D721Med (cell line): ENCODE data around the gene SLC12A6.
A peak's percentile ranks its signal among the peaks of the same experiment; 100 is the strongest.
"Not testable (repeated sequence)": the region's sequence is repeated elsewhere in the genome, so short reads cannot be mapped to it uniquely, and the experiment has no call there.

Experiments
- DNase-seq: peaks from one replicate; pipeline ENCODE4 v3.0.0; 2011; ENCODE audit warnings: low spot score; ENCODE audit not compliant: insufficient read length
- FAIRE-seq: peaks from 2 replicates; lab custom pipeline; 2011; peaks lifted over from hg19 to GRCh38; lab: Jason Lieb, UNC
- TF ChIP-seq, protein P1 (sequence below): IDR thresholded peaks from 2 replicates; pipeline ENCODE4 v1.5.1; 2012; ENCODE audit warnings: mild to moderate bottlenecking, control low read depth; ENCODE audit not compliant: insufficient read depth; ENCODE audit errors: missing control alignments

The SLC12A6 gene

DNA sequence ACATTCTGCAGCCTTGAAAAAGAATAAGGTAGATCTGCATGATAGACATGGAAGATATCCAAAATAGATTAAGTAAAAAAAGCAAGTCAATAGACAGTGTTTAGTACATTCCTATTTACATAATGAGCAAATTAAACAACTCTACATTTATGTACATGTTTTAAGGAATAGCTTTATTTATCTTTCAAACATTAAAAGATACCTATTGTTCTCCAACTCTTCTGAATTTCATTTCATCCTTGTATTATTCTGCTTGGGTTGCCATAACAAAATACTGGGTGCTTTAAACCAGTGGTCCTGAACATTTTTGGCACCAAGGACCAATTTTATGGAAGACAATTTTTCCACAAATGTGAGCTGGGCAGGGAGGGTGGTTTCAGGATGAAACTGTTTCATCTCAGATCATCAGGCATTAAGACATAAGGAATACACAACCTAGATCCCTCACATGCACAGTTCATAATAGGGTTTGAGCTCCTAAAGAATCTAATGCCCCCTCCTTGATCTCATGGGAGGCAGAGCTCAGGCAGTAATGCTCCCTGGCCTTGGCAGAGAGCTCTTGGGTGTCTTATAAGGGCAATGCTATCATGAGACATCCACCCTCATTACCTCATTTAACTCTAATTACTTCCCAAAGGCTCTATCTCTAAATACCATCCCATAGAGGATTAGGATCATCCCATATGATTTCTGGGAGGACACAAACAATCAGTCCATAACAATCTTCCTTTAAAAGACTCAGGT, 120.9 kb downstream of the SLC12A6 start:
- TF ChIP-seq, protein P1, sequence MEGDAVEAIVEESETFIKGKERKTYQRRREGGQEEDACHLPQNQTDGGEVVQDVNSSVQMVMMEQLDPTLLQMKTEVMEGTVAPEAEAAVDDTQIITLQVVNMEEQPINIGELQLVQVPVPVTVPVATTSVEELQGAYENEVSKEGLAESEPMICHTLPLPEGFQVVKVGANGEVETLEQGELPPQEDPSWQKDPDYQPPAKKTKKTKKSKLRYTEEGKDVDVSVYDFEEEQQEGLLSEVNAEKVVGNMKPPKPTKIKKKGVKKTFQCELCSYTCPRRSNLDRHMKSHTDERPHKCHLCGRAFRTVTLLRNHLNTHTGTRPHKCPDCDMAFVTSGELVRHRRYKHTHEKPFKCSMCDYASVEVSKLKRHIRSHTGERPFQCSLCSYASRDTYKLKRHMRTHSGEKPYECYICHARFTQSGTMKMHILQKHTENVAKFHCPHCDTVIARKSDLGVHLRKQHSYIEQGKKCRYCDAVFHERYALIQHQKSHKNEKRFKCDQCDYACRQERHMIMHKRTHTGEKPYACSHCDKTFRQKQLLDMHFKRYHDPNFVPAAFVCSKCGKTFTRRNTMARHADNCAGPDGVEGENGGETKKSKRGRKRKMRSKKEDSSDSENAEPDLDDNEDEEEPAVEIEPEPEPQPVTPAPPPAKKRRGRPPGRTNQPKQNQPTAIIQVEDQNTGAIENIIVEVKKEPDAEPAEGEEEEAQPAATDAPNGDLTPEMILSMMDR, result no peak
- FAIRE-seq (peak; percentile 81), DNase-seq (no peak)

GRCh38 chr15:34214135-34214534, 123.4 kb downstream of the SLC12A6 start:
- TF ChIP-seq, protein P1, result no peak
- FAIRE-seq (no peak), DNase-seq (no peak)

DNA sequence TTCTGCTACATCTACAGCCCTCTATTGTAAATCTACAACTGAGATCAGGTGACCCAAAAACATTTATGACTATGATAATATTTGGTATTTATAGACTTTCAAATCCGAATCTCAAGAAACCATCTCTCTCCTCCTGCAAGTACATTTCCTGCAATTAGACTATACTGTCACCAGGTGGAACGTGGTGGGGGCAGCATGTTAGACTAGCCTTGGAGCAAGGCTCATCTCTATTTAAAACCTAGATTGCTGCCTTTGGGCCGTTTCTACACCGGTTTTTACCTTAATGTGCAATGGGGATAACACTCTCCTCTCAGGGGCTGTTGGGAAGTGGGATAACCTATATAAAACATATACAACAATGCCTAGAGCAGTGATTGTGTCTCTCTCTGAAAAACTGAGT, 123.9 kb downstream of the SLC12A6 start:
- FAIRE-seq (no peak), DNase-seq (no peak)
- TF ChIP-seq, protein P1, result no peak

- DNase-seq (peak; percentile 82), FAIRE-seq (no peak)
- TF ChIP-seq, protein P1, result peak; percentile 85
These were observed 127.9 kb downstream of the SLC12A6 start, which contains the start of gene KATNBL1 for GRCh38 chr15:34209421-34210282. KATNBL1 (minus strand) TSS chr15:34210096; CDS start chr15:34163676, 46,420 bp downstream.

DNA sequence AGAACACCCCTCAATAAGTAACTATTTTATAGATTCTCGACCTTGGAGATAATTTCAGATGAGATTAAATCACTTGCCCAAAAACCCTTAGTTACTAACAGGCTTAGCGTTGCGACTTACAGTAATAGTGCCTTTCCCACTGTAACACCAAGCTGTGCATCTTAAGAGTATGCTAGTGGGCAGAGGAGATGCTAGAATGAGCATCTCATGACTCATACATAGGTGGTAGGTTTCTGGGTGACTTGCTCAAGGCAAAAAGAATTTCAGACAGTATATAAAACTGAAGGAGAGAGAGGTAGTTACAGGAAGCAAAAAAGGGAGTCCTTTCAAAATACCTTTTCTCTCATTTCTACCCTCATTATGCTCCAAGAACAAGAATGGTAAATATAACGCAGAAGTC, 131.6 kb downstream of the SLC12A6 start:
- TF ChIP-seq, protein P1, result no peak
- DNase-seq (no peak), FAIRE-seq (no peak)

DNA sequence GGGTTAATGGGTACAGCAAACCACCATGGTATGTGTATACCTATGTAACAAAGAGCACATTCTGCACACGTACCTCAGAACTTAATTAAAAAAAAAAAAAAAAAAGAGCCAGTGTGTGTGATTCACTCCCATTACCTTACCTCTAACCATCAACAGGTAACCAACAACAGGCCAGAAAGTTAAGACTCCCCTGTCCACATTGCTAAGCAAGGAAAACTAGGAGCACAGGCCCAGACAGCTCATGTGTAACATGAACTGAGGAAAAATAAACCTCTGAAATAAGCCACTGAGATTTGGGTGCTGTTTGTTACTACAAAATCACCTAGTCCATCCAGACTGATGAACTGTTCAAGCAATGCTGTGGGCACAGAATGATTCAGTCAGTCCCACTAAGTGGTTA, 133.6 kb downstream of the SLC12A6 start:
- TF ChIP-seq, protein P1, result no peak
- no peak for FAIRE-seq

DNA sequence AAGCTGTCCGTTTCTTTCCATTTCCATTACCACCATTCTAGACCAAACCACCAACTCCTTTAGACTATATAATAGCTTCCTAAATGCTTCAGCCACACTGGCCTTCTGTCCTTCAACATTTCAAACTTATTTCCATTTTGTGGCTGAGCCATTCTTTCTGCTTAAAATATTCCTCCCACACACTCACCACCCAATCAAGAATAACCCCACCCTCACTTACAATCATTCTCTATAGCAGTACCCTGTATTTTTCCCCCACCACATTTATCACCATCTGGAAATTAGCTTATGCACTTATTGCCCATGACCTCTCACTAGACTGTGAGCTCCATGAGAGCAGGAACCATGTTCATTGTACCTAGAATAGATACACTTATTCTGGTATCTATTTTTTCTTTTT, 134.3 kb downstream of the SLC12A6 start:
- TF ChIP-seq, protein P1, result no peak
- no peak for DNase-seq
- no peak for FAIRE-seq

More for the DNA sequence above, 133.6 kb downstream of the SLC12A6 start:
- no peak for DNase-seq

DNA sequence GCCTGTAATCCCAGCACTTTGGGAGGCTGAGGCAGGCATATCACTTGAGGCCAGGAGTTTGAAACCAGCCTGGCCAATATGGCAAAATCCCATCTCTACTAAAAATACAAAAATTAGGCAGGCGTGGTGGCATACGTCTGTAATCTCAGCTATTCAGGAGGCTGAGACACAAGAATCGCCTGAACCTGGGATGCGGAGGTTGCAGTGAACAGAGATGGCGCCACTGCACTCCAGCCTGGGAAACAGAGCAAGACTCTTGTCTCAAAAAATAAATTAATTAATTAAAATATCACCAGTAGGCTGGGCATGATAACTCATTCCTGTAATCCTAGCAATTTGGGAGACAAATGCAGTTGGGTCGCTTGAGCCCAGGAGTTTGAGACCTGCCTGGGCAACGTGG, 144.3 kb downstream of the SLC12A6 start:
- not testable (repeated sequence) for FAIRE-seq, DNase-seq
